ENCODE data around the gene WWP2.
"Not testable (repeated sequence)": the region's sequence is repeated elsewhere in the genome, so short reads cannot be mapped to it uniquely, and the experiment has no call there.

Gene WWP2

DNA sequence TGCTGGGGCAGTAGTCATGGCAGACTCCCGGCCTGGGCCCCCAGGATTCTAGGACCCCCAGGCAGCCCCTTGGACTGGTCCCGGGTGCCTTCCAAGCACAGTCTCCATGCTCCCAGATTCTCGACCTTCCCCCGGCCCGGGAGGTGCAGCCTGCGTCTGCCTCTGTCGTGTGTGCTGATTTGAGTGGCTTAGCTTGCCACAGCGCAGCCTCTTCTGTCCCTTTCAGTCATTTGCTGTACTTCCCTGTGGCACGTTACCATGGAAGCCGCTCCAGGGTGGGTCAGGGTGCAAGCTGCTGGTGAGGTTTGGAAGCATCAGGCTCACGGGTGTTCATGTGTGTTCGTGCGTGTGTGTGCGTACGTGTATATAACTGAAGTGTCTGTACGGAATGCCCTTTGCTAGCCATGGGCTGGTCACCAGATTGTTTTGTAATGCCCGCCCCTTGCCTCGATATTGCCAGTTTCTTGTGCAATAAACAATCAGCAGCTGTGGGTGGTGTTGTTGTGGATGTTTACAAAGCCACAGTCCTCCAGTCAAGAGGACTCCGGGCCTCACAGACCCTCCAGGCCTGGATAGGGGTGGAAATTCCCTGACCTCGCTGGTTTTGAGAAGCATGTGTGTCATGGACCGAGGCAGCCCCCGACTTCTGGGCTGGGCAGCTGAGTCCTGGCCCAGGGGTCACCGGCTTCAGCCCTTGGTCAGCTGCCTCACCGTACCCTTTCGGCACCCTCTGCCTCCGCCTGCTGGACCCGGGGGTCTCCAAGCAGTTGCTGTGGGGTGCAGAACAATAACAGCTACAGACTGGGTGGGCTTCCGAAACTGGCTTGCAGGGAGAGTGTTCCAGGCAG is 179.3 kb downstream of the WWP2 start:
- TF ChIP-seq TAF1 (IDR thresholded peaks at IDR 0.05; ENCODE audit: borderline replicate concordance, insufficient read depth, low read length): no peak
- TF ChIP-seq POLR2AphosphoS5 (IDR thresholded peaks at IDR 0.05; ENCODE audit: low read depth, low read length): no peak
- no peak for TF ChIP-seq FOXP2 (optimal IDR thresholded peaks at IDR 0.05; ENCODE audit: borderline replicate concordance, extremely low read depth, extremely low read length, insufficient read depth)
- TF ChIP-seq, protein P1, sequence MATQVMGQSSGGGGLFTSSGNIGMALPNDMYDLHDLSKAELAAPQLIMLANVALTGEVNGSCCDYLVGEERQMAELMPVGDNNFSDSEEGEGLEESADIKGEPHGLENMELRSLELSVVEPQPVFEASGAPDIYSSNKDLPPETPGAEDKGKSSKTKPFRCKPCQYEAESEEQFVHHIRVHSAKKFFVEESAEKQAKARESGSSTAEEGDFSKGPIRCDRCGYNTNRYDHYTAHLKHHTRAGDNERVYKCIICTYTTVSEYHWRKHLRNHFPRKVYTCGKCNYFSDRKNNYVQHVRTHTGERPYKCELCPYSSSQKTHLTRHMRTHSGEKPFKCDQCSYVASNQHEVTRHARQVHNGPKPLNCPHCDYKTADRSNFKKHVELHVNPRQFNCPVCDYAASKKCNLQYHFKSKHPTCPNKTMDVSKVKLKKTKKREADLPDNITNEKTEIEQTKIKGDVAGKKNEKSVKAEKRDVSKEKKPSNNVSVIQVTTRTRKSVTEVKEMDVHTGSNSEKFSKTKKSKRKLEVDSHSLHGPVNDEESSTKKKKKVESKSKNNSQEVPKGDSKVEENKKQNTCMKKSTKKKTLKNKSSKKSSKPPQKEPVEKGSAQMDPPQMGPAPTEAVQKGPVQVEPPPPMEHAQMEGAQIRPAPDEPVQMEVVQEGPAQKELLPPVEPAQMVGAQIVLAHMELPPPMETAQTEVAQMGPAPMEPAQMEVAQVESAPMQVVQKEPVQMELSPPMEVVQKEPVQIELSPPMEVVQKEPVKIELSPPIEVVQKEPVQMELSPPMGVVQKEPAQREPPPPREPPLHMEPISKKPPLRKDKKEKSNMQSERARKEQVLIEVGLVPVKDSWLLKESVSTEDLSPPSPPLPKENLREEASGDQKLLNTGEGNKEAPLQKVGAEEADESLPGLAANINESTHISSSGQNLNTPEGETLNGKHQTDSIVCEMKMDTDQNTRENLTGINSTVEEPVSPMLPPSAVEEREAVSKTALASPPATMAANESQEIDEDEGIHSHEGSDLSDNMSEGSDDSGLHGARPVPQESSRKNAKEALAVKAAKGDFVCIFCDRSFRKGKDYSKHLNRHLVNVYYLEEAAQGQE (IDR thresholded peaks at IDR 0.05; ENCODE audit: insufficient read depth in 1 of 2, low read depth in 2 of 2, low read length in 2 of 2): no peak
- no peak for TF ChIP-seq SIN3A (IDR thresholded peaks at IDR 0.05; ENCODE audit: borderline replicate concordance, insufficient read depth, low read length)

DNA sequence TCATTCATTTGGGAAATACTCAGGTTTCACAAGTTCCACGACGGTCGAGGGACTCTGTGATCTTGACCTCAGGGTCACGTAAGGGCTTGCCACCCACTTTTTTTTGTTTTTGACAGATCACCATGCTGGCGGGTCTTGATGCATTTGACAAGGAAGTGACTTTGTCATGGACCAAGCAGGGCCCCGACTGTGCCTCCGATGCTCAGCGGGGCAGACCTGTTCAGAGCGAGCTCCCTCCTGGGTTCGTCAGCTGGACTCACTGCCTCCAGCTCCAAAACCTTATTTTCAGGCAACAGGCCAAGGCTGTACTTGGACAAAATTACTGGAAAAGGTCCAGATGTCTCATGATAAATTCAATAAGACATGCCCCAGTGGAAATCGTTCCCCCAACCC is 180.0 kb downstream of the WWP2 start:
- no peak for TF ChIP-seq POLR2AphosphoS5 (IDR thresholded peaks at IDR 0.05; ENCODE audit: low read depth, low read length)
- no peak for TF ChIP-seq FOXP2 (optimal IDR thresholded peaks at IDR 0.05; ENCODE audit: borderline replicate concordance, extremely low read depth, extremely low read length, insufficient read depth)
- no peak for TF ChIP-seq SIN3A (IDR thresholded peaks at IDR 0.05; ENCODE audit: borderline replicate concordance, insufficient read depth, low read length)
- TF ChIP-seq TAF1 (IDR thresholded peaks at IDR 0.05; ENCODE audit: borderline replicate concordance, insufficient read depth, low read length): no peak
- TF ChIP-seq, protein P1 (IDR thresholded peaks at IDR 0.05; ENCODE audit: insufficient read depth in 1 of 2, low read depth in 2 of 2, low read length in 2 of 2): no peak

- TF ChIP-seq POLR2AphosphoS5 (IDR thresholded peaks at IDR 0.05; ENCODE audit: low read depth, low read length) (no peak), TAF1 (IDR thresholded peaks at IDR 0.05; ENCODE audit: borderline replicate concordance, insufficient read depth, low read length) (no peak), FOXP2 (optimal IDR thresholded peaks at IDR 0.05; ENCODE audit: borderline replicate concordance, extremely low read depth, extremely low read length, insufficient read depth) (no peak), SIN3A (IDR thresholded peaks at IDR 0.05; ENCODE audit: borderline replicate concordance, insufficient read depth, low read length) (no peak)
- TF ChIP-seq, protein P1 (IDR thresholded peaks at IDR 0.05; ENCODE audit: insufficient read depth in 1 of 2, low read depth in 2 of 2, low read length in 2 of 2): no peak
These were observed 180.6 kb downstream of the WWP2 start for GRCh38 chr16:69942627-69943170.

DNA sequence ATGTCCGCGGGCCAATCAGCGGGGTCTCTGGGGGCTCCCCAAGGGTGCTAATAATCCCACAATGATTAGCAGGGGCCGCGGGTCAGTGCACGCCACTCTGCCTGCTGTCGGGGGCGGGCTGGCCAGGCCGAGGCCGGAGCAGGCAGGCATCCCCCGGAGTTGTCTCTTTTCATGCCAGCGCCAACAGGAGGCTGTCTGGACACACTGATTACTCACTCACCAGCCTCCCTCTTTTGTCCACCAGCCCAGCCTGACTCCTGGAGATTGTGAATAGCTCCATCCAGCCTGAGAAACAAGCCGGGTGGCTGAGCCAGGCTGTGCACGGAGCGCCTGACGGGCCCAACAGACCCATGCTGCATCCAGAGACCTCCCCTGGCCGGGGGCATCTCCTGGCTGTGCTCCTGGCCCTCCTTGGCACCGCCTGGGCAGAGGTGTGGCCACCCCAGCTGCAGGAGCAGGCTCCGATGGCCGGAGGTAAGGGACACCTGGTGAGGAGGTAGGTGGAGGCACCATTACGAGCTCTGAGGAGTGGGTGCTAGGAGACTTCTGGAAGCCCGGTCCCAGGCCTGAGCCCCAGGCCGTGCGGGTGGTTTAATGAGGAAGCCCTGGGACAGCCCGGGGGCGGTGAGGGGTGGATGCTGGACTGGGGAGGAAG is 189.0 kb downstream of the WWP2 start, which contains the start of gene CLEC18A:
CLEC18A (plus strand) TSS at position 318 of the 655 bp plus-strand sequence; CDS start at position 351, 33 bp downstream.
- TF ChIP-seq, protein P1 (IDR thresholded peaks at IDR 0.05; ENCODE audit: insufficient read depth in 1 of 2, low read depth in 2 of 2, low read length in 2 of 2): not testable (repeated sequence)
- not testable (repeated sequence) for TF ChIP-seq TAF1 (IDR thresholded peaks at IDR 0.05; ENCODE audit: borderline replicate concordance, insufficient read depth, low read length); FOXP2 (optimal IDR thresholded peaks at IDR 0.05; ENCODE audit: borderline replicate concordance, extremely low read depth, extremely low read length, insufficient read depth)

All from PFSK-1 (cell line).